Suppressor macrophage treated with lipopolysaccharide for 4 hours (primary cell): ENCODE results near the gene SURF6.
"Not testable (repeated sequence)": the region's sequence is repeated elsewhere in the genome, so short reads cannot be mapped to it uniquely, and the experiment has no call there.

Experiments used
- DNase-seq: peaks from one replicate; pipeline ENCODE4 v3.0.0-alpha.2; 2020

The SURF6 gene

GRCh38 chr9:133335924-133336811 lies at the start of gene SURF6:
SURF6 (minus strand) TSS chr9:133336188; CDS start chr9:133336132, 56 bp downstream.
- DNase-seq: peak; percentile 93

- DNase-seq: no peak
Observed at GRCh38 chr9:133385452-133385851, 49.5 kb upstream of the SURF6 start.

DNA sequence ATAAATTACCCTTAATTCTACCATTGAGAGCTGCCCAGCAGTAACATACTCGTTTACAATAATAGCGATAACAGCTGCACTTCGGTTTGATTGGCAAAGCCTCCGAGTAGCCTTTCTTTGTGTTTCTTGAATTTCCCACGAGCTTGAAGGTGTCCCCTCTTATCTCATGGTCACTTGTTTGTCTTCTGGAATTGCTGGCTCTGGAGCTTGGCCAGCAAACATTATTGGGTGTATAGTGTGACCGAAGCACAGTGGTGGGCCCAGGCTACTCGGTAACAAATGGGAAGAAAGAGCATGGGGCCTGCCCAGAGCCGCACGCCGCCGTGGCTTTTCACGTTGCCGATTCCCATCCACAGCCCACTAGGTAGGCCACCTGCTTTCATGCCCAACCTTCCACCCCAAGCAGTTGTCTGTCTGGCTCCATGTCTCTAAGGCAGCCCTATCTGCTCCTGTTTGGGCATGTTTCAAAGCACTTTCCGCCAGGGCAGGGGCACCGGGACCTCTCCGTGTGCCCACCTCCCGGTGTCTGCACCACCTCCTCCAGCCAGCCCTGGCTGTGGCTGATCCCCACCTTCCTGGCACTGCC lies 48.8 kb upstream of the SURF6 start:
- no peak for DNase-seq

DNA sequence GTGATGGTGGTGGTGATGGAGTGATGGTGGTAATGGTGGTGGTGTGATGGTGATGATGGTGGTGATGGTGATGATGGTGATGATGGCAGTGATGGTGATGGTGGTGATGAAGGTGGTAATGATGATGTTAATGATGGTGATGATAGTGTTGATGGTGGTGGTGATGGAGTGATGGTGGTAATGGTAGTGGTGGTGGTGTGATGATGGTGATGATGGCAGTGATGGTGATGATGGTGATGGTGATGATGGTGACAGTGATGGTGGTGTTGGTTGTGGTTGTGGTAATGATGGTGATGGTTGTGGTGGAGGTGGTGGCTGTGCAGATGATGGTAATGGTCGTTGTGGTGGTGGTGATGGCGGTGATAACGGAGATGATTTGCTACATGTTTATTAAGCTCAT lies 47.5 kb upstream of the SURF6 start:
- DNase-seq: no peak

DNA sequence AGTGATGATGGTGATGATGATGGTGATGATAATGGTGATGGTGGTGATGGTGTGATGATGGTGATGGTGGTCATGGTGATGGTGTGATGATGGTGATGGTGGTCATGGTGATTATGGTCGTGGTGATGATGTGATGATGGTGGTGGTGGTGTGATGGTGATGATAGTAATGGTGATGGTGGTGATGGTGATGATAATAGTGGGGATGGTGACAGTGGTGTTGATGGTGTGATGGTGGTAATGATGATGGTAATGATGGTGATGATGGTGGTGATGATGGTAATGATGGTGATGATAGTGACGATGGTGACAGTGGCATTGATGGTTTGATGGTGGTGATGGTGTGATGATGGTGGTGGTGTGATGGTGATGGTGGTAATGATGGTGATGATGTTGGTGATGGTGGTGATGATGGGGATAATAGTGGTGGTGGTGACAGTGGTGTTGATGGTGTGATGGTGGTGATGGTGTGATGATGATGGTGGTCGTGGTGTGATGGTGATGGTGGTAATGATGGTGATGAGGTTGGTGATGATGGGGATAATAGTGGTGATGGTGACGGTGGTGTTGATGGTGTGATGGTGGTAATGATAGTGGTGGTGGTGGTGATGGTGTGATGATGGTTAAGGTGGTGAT lies 46.6 kb upstream of the SURF6 start:
- DNase-seq: no peak

GRCh38 chr9:133380734-133381133 lies 44.7 kb upstream of the SURF6 start:
- no peak for DNase-seq

- no peak for DNase-seq
Observed at GRCh38 chr9:133379153-133380086, 43.4 kb upstream of the SURF6 start.

DNA sequence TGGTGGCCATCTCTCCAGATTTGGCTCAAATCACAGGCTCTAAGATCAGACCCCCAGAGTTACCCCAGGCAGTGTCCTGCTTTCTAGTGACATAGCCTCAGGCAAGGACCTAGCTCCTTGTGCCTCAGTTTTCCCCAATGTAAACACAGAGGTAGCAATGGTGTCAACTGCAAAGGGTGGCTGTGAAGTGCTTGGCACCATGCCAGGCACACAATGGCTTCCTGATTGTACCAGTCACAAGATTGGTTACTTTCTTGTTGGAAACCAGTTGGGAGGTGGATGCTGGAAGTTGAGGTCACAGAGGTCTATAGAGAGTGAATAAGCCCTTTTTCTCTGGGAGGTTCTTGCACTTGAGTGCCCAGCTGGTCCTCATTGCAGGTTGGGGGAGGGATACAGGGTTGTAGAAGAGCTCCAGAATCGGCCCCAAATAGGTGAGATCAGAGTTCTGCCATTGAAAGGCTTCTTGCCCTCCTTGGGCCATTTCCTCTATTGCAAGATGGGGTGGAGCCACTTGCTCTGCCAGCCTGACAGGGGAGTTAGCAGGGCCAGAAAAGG lies 42.5 kb upstream of the SURF6 start:
- no peak for DNase-seq

DNA sequence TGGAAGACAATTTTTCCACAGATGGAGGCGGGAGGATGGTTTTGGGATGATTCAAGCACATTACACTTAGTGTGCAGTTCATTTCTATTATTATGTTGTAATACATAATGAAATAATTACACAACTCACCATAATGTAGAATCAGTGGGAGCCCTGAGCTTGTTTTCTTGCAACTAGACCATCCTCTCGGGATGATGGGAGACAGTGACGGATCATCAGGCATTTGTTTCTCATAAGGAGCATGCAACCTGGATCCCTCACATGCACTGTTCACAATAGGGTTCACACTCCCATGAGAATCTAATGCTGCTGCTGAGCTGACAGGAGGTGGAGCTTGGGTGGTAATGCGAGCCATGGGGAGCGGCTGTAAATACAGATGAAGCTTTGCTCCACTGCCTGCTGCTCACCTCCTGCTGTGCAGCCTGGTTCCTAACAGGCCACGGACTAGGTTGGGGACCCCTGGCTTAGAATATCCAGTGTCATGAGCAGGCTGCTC lies 41.8 kb upstream of the SURF6 start:
- DNase-seq: no peak

GRCh38 chr9:133377280-133377679 lies 41.3 kb upstream of the SURF6 start:
- not testable (repeated sequence) for DNase-seq

GRCh38 chr9:133375724-133376654 lies 40.0 kb upstream of the SURF6 start, which contains the start of the genes STKLD1 and SURF4:
STKLD1 (plus strand) TSS chr9:133376366; CDS start chr9:133376474, 108 bp downstream.
SURF4 (minus strand) TSS chr9:133376060; CDS start chr9:133375969, 91 bp downstream.
- peak; percentile 99 for DNase-seq

GRCh38 chr9:133375116-133375723 lies 39.2 kb upstream of the SURF6 start:
- peak; percentile 48 for DNase-seq

DNA sequence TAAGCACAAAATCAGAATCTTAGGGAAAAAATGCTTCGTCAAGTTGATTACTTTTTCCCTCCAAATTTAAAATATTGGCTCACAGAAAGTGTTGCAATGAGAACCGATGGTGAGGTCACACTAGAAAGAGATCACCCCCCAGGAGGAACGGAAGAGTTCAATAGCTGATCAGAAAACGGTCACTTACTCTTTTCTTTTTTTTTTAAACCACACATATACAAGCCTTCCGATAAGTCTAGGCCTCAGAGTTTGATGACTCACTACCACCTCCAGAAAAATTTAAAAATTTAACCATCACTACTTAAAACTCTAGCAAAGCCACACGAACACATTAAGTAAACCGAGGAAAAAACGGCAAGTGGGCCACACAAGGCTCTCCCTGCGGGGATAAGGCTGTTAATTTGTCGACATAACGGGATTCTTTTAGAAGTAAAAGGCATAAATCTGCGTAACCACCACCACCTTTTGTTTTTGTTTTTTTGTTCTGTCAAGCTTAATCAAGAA lies 38.7 kb upstream of the SURF6 start:
- peak; percentile 60 for DNase-seq

- DNase-seq: no peak
Observed at GRCh38 chr9:133372144-133372543, 36.2 kb upstream of the SURF6 start.

- peak; percentile 28 for DNase-seq
Observed at GRCh38 chr9:133371261-133371711, 35.3 kb upstream of the SURF6 start.

- DNase-seq: no peak
Observed at GRCh38 chr9:133370685-133371084, 34.7 kb upstream of the SURF6 start.

DNA sequence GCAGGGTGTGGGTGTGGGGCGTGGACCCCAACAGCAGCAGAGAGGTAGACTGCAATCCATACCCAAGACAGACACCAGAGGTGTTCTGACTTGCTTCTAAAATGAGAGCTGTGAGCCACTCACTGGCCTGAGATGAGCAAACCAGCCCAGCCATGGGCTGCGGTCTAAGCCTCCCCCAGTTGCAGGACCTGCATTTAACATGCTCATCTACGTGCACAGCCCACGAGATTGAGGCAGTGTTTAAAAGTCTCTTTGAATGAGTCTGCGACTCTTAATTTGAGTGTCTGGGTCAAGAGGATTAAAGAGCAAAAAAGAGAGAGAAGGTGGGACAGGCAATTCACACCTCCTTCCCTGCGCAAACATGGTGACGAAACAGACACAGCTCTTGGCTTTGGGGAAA lies 33.9 kb upstream of the SURF6 start:
- DNase-seq: no peak

DNA sequence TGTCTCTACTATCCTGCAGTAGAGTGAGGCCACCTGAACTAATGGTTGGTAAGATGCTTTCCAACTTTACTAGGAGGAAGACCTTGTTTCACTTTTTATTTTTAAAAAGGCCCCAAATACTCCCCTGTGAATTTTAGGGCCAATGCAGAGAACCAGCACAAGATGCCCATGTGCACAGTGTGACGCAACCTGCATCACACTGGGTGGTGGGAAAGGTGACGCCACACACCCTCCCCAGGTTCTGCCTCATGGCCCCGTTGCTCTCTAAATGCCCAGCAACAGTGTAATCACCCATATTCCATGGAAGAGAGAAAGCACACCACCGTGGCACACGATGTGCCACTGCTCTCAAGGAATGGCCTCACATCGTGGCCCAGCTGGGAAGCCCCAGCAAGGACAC lies 33.4 kb upstream of the SURF6 start:
- DNase-seq: no peak

DNA sequence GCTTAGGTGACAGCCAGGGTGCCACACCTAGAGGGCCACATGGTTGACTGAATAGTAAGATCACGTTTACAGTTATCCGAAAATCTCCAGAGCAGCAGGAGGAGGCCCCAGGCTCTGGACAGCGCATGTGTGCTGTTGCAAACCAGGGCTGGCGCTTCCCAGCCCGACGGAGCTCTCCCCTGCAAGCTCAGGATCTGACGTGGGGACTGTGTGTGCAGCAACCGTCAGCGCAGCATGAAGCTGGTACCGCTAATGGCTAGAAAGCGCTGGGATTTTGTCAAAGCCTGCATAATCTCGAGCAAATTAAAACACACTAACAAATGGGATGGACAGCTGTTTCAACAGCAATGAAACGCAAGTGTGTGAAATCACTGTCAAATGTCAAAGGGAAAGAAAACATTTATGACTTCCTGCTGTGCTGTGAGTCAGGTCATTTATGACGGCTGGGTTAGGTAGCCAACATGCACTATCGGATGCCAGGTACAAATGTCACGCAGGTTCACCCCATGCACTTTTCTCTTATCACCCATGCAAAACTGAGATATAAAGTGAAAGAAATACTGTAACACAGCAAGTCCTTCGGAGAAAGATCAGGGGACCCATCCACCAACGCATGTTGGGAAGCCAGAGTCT lies 32.4 kb upstream of the SURF6 start:
- DNase-seq: no peak

- DNase-seq: no peak
Observed at GRCh38 chr9:133367778-133368177, 31.8 kb upstream of the SURF6 start.
